Stimulated activated CD4-positive, alpha-beta T cell treated with anti-CD3 and anti-CD28 coated beads, Interleukin-1b, Interleukin-23, amount 100 ng/mL, for 24 hours (primary cell): ENCODE data around the gene CIAO2B.
"Not testable (repeated sequence)": the region's sequence is repeated elsewhere in the genome, so short reads cannot be mapped to it uniquely, and the experiment has no call there.

Experiments
- DNase-seq, 4 experiments: peaks; one replicate each; pipeline ENCODE4 v3.0.0-alpha.2; 2020; ENCODE audit warnings: low read depth in 4 of 4, low spot score in 1 of 4

Gene CIAO2B

DNA sequence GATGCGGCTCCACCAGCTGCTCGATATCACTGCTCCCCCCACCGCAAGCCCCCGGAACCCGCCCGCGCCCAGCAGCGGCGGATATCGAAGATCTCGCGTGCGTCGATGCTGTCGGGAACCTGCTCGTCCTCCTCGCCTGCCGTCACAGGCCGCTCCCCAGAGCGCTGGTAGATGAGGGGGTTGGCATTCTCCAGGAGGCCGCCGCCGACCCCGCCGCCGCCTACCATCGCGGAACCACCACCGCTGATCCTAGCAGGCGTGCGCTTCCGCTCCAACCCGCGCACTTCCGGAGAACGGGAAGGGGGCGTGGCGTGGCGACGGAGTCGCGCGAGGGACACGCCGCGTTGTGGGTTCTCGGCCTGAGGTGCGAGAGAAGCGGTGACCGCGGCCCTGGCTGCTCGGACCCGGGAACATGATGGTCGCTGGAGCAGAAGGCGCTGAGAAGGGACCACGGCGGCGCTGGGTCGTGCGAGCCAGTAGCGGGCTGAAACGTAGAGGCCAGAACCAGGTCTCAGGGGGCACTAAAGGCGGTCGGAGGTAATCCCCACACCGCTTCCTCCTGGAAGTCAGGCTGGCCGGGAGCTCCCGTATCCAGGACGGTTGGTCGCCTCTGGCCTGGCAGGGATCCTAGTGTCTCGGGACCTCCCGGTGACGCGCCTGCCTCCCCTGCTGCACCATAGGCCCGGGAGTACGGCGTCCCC is at the start of gene CIAO2B:
Gene CIAO2B, minus strand, starts transcription at position 265 of the 701 bp plus-strand sequence. Its CDS starts 38 bp downstream, at position 227.
- peak; percentile 75 to 91 (median 82) for DNase-seq

DNA sequence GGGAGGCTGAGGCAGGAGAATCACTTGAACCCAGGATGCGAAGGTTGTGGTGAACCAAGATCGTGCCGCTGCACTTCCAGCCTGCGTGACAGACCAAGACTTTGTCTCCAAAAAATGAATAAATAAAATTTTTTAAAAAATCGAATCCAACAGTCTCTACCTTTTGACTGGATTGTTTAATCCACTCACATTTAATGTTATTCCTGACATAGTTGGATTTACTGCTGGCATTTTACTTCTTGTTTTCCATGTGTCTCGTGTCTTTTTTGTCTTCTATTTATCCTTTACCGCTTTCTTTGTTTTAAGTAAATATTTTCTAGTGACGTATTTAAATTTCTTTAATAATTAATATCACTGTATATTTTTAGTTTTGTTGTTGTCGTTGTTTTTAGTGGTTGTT is 48.8 kb upstream of the CIAO2B start:
- DNase-seq, result no peak

DNA sequence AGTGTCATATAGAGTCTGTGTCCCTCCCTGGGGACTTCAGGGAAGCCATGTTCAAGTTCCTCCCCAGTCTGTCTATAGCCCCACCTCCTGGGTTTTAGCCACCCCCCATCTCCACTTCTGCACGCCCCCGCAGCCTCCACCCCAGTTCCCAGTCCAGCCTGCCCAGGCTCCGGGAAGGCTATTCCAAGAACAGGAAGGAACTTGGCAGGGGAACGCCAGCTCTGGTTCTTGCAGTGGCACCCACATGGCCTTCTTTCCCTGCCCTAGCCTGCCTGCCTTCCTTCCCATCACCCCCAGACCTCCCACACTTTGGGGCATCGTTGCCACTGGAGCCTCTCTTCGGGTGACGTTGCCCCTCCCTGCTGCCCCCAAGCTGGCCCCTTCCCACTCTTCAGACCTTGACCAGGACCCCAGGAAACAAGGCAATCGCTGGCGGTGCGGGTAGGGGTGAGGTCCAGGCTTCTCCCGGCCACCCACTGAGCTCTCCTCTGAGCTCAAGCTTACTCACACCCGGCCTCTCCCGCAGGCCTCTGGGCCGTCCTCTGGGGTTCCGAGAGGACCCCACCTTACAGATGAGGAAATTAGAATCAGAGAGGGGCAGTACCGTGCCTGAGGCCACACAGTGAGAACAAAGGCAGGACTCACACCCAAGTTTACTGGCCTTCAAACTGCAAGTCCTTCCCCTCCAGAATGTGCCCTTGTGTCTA is 45.0 kb upstream of the CIAO2B start:
- no peak for DNase-seq

DNA sequence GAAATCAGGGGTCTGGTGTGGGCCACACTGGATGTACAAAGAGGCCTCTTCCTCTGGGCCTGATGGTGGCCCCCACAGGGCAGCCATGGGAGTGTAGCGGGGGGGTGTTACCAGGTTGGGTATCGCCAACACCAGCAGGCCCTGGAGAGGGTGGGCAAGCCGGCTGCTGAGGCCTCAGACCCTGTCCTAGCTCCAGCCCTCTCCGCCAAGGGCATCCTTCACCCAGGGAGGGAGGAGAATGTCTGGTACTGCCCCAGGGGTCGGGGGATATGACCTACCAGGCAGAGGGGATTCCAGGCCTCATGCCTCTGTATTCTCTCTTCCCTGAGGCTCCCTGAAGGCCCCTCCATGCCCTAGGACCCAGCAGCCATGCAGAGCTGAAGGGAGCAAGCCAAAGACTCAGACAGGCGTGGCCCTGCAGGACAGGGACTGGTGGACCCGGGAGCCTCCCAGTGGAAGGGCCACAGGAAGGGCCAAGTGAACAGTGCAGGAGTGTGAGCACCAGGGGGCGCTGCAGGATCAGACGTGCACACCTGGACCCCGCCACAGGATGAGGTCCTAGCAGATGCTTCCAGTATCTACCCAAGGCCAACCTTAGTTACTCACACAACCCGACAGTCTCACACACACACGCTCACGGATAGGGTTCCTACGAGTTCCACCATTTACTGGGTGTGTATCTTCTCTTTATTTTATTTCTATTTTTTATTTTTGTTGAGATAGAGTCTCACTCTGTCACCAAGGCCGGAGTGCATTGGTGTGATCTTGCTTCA is 43.3 kb upstream of the CIAO2B start:
- DNase-seq, result peak; percentile 87 to 96 (median 90)

DNA sequence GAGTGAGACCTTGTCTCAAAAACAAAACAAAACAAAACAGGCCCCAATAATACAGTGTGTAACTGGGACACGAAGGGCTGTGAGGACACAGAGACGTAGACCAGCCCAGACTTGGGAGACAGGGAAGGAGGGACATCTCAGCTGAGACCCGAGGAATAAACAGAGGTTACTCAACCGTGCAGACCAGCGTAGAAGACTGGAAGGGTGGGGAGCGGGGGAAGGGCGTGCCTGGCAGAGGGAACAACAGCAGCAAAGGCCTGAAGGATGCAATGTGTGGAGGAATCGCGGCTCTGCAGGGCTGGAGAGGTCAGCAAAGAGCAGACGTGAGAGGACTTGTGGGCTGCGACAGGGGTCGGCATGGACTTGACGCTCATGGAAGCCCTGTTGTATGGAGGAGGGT is 42.5 kb upstream of the CIAO2B start:
- DNase-seq, result no peak

DNA sequence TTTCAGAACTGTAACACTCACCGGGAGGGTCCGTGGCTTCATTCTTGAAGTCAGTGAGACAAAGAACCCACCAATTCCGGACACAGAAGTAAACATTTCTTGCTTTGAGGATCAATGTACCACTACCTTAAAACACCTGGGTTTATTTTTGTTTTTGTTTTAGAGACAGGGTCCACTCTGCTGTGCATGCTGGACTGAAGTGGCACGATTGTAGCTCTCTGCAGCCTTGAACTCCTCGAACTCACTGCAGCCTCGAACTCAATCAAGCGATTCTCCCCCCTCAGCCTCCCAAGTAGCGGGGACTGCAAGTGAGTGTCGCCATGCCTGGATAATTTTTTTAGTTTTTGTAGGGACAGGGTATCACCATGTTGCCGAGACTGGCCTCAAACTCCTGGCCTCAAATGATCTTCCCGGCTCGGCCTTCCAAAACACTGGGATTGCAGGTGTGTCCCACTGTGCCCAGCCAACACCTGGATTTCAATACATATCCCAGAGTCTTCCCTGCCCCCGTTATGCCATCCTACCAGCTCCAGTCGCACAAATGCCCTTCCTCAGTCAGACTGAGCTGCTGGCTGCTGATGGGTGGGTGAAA is 41.2 kb upstream of the CIAO2B start:
- no peak for DNase-seq

DNA sequence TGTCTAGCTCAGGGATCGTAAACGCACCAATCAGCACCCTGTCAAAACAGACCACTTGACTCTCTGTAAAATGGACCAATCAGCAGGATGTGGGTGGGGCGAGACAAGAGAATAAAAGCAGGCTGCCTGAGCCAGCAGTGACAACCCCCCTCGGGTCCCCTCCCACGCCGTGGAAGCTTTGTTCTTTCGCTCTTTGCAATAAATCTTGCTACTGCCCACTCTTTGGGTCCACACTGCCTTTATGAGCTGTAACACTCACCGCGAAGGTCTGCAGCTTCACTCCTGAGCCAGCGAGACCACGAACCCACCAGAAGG is 40.7 kb upstream of the CIAO2B start:
- peak in 2 of 4 experiments; percentile 9 to 48 for DNase-seq

DNA sequence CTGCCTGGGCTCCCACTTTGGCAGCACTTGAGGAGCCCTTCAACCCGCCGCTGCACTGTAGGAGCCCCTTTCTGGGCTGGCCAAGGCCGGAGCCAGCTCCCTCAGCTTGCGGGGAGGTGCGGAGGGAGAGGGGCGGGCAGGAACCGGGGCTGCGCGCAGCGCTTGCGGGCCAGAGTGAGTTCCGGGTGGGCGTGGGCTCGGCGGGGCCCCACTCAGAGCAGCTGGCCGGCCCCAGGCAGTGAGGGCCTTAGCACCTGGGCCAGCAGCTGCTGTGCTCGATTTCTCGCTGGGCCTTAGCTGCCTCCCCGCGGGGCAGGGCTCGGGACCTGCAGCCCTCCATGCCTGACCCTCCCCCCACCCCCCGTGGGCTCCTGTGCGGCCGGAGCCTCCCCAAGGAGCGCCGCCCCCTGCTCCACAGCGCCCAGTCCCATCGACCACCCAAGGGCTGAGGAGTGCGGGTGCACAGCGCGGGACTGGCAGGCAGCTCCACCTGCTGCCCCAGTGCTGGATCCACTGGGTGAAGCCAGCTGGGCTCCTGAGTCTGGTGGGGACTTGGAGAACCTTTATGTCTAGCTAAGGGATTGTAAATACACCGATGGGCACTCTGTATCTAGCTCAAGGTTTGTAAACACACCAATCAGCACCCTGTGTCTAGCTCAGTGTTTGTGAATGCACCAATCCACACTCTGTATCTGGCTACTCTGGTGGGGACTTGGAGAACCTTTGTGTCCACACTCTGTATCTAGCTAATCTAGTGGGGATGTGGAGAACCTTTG is 40.1 kb upstream of the CIAO2B start:
- DNase-seq, result not testable (repeated sequence)

DNA sequence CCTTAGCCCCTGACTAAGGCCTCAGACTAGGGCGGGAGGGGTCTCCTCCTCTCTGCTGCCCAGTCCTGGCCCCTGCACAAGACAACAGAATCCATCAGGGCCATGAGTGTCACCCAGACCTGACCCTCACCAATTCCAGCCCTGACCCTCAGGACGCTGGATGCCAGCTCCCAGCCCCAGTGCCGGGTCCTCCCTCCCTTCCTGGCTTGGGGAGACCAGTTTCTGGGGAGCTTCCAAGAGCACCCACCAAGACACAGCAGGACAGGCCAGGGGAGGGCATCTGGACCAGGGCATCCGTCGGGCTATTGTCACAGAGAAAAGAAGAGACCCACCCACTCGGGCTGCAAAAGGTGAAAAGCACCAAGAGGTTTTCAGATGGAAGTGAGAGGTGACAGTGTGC is 39.5 kb upstream of the CIAO2B start:
- DNase-seq, result no peak

DNA sequence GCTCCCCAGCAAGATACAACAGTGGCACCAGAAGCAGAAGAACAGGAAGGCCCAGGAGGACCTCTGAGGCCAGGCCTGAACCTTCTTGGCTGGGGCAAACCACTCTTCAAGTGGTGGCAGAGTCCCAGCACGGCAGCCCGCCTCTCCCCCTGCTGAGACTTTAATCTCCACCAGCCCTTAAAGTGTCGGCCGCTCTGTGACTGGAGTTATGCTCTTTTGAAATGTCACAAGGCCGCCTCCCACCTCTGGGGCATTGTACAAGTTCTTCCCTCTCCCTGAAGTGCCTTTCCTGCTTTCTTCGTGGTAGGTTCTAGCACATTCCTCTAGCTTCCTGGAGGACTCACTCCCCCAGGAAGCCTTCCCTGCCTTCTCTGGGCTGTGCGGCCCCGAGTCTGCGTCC is 38.8 kb upstream of the CIAO2B start:
- no peak for DNase-seq

DNA sequence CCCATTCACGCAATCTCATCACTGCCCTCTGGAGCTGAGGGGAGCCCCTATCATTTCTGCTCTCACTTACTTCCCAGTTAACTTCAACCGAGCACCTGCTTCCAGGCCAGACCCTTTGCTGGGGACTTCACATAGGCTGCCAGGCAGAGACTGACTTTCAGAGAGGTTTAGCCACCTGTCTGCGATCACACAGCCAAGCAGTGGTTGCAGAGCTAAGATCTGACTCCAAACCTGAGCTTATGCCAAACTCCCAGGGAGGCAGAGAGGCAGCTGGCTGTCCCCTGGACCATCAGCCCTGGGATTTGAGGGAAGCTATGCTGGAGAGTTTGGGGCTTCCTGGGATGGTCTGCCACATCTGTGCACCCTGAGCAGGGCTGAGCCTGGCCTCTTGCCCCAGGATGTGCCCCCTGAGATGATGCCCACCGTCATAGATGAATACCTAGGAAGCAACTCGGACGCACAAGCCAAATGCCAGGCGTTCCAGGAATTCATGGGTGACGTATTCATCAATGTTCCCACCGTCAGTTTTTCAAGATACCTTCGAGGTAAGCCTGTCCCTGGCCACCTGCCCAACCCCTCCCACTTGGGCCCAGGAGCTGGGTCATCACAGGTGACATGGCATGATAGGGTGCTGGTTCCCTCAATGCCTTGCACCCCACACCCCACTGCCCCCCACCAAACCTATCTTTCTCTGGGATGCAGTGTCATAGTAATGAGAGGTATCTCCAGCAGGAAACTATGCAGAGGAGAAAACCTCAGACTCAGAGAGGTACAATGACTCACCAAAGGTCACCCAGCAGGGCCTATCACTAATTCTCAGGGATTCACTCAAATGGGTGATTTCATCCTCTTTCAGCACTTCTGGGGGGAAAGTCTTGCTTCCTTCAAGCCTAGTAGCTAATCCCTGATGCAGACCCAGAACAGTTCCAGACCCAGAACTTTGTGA is 36.8 kb upstream of the CIAO2B start:
- DNase-seq, result no peak

DNA sequence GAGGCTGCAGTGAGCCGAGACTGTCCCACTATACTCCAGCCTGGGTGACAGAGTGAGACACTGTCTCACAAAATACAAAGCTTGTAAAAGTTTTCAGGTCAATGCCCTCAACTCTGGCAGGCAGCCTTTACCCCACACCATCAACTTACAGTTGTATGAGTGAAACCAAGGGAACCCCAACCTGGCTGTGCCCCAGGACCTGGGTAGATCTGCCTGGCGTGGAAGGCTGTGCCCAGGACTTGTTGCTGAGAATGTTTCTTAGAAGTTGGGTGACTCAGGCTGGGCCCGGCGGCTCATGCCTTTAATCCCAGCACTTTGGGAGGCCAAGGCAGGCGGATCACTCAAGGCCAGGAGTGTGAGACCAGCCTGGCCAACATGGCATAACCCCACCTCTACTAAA is 34.6 kb upstream of the CIAO2B start:
- DNase-seq, result no peak

DNA sequence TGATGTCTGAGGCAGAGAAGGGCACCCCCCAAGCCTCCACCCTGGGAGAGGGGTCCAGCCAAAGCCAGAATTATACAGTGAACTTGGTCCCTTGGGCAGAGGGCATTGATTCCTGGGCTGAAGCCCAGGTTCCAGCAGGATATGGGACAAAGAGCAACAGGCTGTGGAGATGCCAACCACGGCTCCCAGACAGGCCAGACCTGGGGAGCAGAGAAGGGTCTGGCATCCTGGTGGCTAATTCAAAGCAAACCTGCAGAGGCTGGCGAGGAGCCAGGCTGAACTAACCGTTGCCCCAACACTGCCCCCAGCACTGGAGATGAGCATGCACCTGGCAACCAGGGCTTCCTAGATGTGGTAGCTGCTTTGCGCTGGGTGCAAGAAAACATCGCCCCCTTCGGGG is 29.8 kb upstream of the CIAO2B start:
- DNase-seq, result no peak

DNA sequence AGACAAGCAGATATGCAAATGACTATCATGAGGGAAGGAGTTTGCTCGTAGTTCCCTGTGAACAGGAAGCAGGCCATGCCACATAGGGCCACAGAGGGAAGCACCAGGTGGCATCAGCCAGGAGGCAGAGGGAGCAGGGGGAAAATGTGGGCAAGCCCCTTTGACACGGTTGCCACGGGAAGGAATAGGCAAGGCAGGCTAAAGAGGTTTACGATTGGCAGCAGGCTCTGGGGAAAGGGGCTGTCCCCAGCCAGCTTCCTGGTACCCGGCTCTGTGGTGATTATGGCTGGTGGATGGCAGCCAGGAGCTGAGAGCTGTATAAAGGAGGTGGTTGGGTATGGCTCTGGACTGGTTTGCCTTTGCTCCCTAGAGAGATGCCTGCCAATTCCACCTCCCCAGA is 27.7 kb upstream of the CIAO2B start:
- no peak for DNase-seq

DNA sequence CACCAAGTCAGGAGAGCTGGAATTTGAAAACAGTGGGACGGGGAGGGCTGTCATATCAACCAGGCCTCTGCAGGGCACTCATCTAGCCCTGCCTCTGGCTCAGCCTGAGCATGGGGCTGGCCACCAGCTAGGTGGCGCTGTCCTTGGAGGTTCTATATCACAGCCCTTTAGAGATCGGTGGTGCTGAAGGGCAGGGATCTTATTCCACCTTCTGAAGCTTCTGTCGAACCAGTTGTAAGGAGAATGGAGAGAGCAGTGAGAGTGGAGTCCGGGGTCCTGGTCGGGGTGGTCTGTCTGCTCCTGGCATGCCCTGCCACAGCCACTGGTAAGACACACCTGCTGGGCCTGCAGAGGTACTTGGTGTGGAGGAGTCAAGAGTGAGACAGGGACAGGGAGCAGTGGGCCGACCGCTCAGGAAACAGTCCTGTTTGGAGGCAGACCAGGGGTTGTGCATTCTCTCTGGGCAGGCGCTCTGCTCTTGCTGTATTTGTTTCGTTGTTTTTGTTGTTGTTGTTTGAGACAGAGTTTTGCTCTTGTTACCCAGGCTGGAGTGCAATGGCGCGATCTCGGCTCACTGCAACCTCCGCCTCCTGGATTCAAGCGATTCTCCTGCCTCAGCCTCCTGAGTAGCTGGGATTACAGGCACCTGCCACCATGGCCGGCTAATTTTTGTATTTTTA is 27.0 kb upstream of the CIAO2B start, which contains the start of gene CES3:
Gene CES3, plus strand, starts transcription at position 202 of the 680 bp plus-strand sequence. Its CDS starts 42 bp downstream, at position 244.
- DNase-seq, result peak in 2 of 4 experiments; percentile 20 to 54

DNA sequence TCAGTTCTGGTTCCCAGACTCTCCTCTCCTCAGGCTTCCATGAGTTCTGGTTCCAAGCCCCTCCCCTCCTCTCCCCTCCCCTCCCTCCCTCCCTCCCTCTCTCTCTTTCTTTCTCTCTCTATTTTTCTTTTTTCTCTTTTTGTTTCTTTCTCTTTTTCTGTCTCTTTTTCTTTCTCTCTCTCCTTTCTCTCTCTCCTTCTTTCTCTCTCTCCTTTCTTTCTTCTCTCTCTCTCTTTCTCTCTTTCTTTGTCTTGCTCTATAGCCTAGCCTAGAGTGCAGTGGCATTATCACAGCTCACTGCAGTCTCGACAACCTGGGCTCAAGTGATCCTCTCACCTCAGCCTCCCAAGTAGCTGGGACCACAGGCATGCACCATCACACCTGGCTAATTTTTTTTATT is 26.1 kb upstream of the CIAO2B start:
- no peak for DNase-seq

DNA sequence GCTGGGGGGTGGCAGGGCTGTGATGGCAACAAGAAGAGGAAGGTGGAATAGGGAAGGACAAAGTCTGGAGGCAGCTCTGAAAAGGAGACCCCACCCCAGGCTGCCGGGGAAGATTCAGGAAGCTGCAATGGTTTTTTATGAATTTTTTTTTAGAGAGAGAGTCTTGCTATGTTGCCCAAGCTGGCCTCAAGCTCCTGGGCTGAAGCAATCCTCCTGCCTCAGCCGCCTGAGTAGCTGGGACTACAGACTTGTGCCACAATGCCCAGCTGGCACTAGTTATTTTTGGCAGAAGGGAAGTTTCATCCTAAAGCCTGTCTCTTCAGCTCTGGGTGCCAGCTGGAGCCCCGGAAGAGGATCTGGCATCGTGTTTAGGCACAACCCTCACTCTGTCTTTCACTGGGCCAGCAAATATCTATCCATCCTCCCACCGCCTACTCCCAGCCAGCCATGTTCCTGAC is 25.5 kb upstream of the CIAO2B start:
- DNase-seq, result no peak

DNA sequence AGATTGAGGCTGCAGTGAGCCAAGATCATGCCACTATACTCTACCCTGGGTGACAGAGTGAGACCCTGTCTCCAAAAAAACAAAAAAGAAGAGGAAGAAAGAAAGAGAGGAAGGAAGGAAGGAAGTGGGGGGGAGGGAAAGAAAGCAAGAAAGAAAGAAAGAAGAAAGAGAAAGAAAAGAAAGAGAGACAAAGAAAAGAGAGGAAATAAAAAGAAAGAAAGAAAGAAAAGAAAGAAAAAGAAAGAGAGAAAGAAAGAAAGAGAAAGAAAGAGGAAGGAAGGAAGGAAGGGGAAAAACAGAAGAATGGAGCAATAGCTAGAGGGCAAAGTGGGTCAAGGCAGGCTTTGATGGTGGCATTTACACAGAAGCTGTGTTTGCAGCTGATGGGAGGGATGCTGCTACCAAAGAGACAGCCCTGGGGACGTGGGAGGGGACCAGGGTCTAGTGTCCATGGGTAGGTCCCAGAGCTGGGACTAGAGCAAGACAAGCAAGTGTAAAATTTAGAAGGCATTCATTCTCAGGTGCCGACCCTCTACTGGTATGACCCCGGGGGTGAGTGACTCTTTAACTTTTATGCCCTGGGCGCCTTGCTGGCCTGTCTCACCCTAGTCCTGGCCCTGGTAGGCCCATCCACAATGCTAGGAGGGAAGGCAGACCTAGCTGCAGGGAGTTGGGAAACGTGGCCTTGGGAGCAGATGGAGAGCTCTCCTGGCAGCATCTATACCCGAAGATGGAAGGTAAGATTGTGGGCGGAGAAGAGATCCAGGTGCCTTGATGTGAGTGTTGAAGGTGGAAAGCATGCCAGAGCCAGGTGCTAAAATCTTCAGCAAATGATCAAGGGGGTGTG is 24.9 kb upstream of the CIAO2B start:
- no peak for DNase-seq
